Left kidney (tissue), 8 donors: ENCODE data around the gene MAN1B1. TPM values are rescaled to one million over a fixed set of nuclear protein-coding genes. Genes with fewer than 3 reads are reported as not detected.

ENCODE experiments used
- DNase-seq: peaks from one replicate; pipeline ENCODE4 v3.0.0-alpha.2; 2013
- long read RNA-seq, 8 donors: transcript quantifications; one replicate each; lab custom pipeline, GENCODE V29; 2026
- polyA plus RNA-seq: library from polyadenylated mRNA; unstranded; fragments of 120-200 nt; gene quantifications from one replicate; pipeline ENCODE4 v1.2.1, GENCODE V29; 2013; ENCODE audit not compliant: insufficient read length

Gene MAN1B1
- polyA plus RNA-seq, result 61.4 TPM
- long read RNA-seq, donor 1, full-length matches to known transcripts, result 16 of 16 reads
- long read RNA-seq, donor 1, partial matches to known transcripts, result 0 of 16 reads
- long read RNA-seq, donor 1, other reads (novel, unspliced or antisense), result 0 of 16 reads
- long read RNA-seq, donor 2, full-length matches to known transcripts, result 13 of 13 reads
- long read RNA-seq, donor 2, partial matches to known transcripts, result 0 of 13 reads
- long read RNA-seq, donor 2, other reads (novel, unspliced or antisense), result 0 of 13 reads
- long read RNA-seq, donor 3, full-length matches to known transcripts, result 12 of 12 reads
- long read RNA-seq, donor 3, partial matches to known transcripts, result 0 of 12 reads
- long read RNA-seq, donor 3, other reads (novel, unspliced or antisense), result 0 of 12 reads
- long read RNA-seq, donor 4, result 0 reads
- long read RNA-seq, donor 5, transcript MAN1B1-202 (13 exons, 2,769 nt), result major isoform, 16 of 17 reads
- long read RNA-seq, donor 5, partial matches to known transcripts, result 0 of 17 reads
- long read RNA-seq, donor 5, other reads (novel, unspliced or antisense), result 0 of 17 reads
- long read RNA-seq, donor 6, full-length matches to known transcripts, result 14 of 20 reads
- long read RNA-seq, donor 6, partial matches to known transcripts, result 6 of 20 reads
- long read RNA-seq, donor 6, other reads (novel, unspliced or antisense), result 0 of 20 reads
- long read RNA-seq, donor 7, full-length matches to known transcripts, result 17 of 22 reads
- long read RNA-seq, donor 7, partial matches to known transcripts, result 5 of 22 reads
- long read RNA-seq, donor 7, other reads (novel, unspliced or antisense), result 0 of 22 reads
- long read RNA-seq, donor 8, full-length matches to known transcripts, result 7 of 7 reads
- long read RNA-seq, donor 8, partial matches to known transcripts, result 0 of 7 reads
- long read RNA-seq, donor 8, other reads (novel, unspliced or antisense), result 0 of 7 reads

GRCh38 chr9:137086531-137087408, at the start of gene MAN1B1:
Gene MAN1B1, plus strand, starts transcription at chr9:137086985. Its CDS starts 15 bp downstream, at chr9:137087000.
- DNase-seq, result peak; percentile 96

GRCh38 chr9:137037035-137037434, 49.8 kb upstream of the MAN1B1 start:
- no peak for DNase-seq

- no peak for DNase-seq
These were observed 49.3 kb upstream of the MAN1B1 start for GRCh38 chr9:137037483-137037882.

GRCh38 chr9:137038916-137039315, 47.9 kb upstream of the MAN1B1 start:
- no peak for DNase-seq

GRCh38 chr9:137039611-137040366, 47.0 kb upstream of the MAN1B1 start:
- DNase-seq, result no peak

GRCh38 chr9:137040568-137040967, 46.2 kb upstream of the MAN1B1 start:
- no peak for DNase-seq

- DNase-seq, result no peak
These were observed 45.7 kb upstream of the MAN1B1 start for GRCh38 chr9:137041124-137041523.

GRCh38 chr9:137042751-137043727, 43.7 kb upstream of the MAN1B1 start:
- no peak for DNase-seq

- no peak for DNase-seq
These were observed 42.7 kb upstream of the MAN1B1 start for GRCh38 chr9:137044037-137044436.

GRCh38 chr9:137044502-137045177, 42.1 kb upstream of the MAN1B1 start:
- DNase-seq, result no peak

- DNase-seq, result no peak
These were observed 41.3 kb upstream of the MAN1B1 start for GRCh38 chr9:137045294-137046087.

GRCh38 chr9:137046088-137046787, 40.5 kb upstream of the MAN1B1 start, which contains the start of gene NPDC1:
Gene NPDC1, minus strand, starts transcription at chr9:137046177. Its CDS starts 188 bp downstream, at chr9:137045989.
- DNase-seq, result peak; percentile 79

- no peak for DNase-seq
These were observed 37.9 kb upstream of the MAN1B1 start for GRCh38 chr9:137048655-137049543.

- DNase-seq, result no peak
These were observed 37.0 kb upstream of the MAN1B1 start for GRCh38 chr9:137049544-137050449.

- DNase-seq, result no peak
These were observed 36.2 kb upstream of the MAN1B1 start for GRCh38 chr9:137050570-137050969.
